DND-41 (cell line): ENCODE results near the gene SF3B3.

Experiments used
- ATAC-seq: fragments of 200-7000 bp; cut with Tn5 transposase; 3 replicates; pipeline ENCODE4 v1.9.1; 2021; ENCODE audit warnings: low read depth; ENCODE audit not compliant: insufficient read depth
- DNase-seq: peaks from one replicate; pipeline ENCODE4 v3.0.0-alpha.2; 2020
- H2AFZ ChIP-seq: 2 replicates; pipeline ENCODE4 v1.6.0; 2012; ENCODE audit warnings: low read depth, low read length
- H3K27ac ChIP-seq: 2 replicates; pipeline ENCODE4 v1.5.1; 2012; ENCODE audit warnings: low read length, inconsistent platforms
- H3K27me3 ChIP-seq: fragments of 200-600 bp; sonication (generic); 2 replicates; pipeline ENCODE4 v1.6.0; 2012; ENCODE audit warnings: low read length, mild to moderate bottlenecking, inconsistent platforms; ENCODE audit not compliant: insufficient read depth, poor library complexity
- H3K36me3 ChIP-seq: 2 replicates; pipeline ENCODE4 v1.5.1; 2012; ENCODE audit warnings: low read length, inconsistent platforms; ENCODE audit not compliant: insufficient read depth
- H3K4me1 ChIP-seq: 2 replicates; pipeline ENCODE4 v1.5.1; 2012; ENCODE audit warnings: mild to moderate bottlenecking, low read length; ENCODE audit not compliant: insufficient read depth
- H3K4me2 ChIP-seq: 2 replicates; pipeline ENCODE4 v1.6.0; 2012; ENCODE audit warnings: mild to moderate bottlenecking, moderate library complexity, low read length, inconsistent platforms; ENCODE audit not compliant: insufficient read depth
- H3K4me3 ChIP-seq, 2 experiments: fragments of 200-600 bp in 1 of 2; shearing (Covaris generic) in 1 of 2; 2 replicates each; pipeline ENCODE4 v1.5.1; 2012 to 2016; ENCODE audit warnings: inconsistent platforms in 2 of 2, low read length in 2 of 2, mild to moderate bottlenecking in 2 of 2, low read depth in 1 of 2, moderate library complexity in 1 of 2
- H3K79me2 ChIP-seq: 2 replicates; pipeline ENCODE4 v1.6.0; 2012; ENCODE audit warnings: low read length, inconsistent platforms; ENCODE audit not compliant: insufficient read depth
- H3K9ac ChIP-seq: 2 replicates; pipeline ENCODE4 v1.6.0; 2012; ENCODE audit warnings: low read depth, mild to moderate bottlenecking, inconsistent platforms, low read length, moderate library complexity
- H3K9me3 ChIP-seq: 2 replicates; pipeline ENCODE4 v1.5.1; 2012; ENCODE audit warnings: low read length, moderate library complexity, mild to moderate bottlenecking, inconsistent platforms; ENCODE audit not compliant: insufficient read depth, severe bottlenecking
- H4K20me1 ChIP-seq: 2 replicates; pipeline ENCODE4 v1.6.0; 2012; ENCODE audit warnings: low read length; ENCODE audit not compliant: insufficient read depth
- EZH2 ChIP-seq: IDR thresholded peaks from 3 replicates; pipeline ENCODE4 v1.6.1; 2012; ENCODE audit warnings: borderline replicate concordance, low read depth, mild to moderate bottlenecking, moderate library complexity, low read length, inconsistent platforms; ENCODE audit not compliant: severe bottlenecking
- TF ChIP-seq, protein P1 (sequence below): IDR thresholded peaks from 2 replicates; pipeline ENCODE4 v1.5.1; 2012; ENCODE audit warnings: borderline replicate concordance, low read length, moderate library complexity, mild to moderate bottlenecking; ENCODE audit not compliant: poor library complexity, severe bottlenecking; ENCODE audit errors: extremely low read depth

The SF3B3 gene

GRCh38 chr16:70570967-70571570, 47.5 kb downstream of the SF3B3 start:
- peaks cover 3% of the 10 kb centered on the region; the same call in 1 of the 2 replicates for H3K79me2 ChIP-seq
- H3K9me3 ChIP-seq: no peaks in the 10 kb centered on the region
- no peaks in the 10 kb centered on the region for H3K27me3 ChIP-seq
- no peak overlapping the region for H3K9ac ChIP-seq
- no peak overlapping the region for H3K4me2 ChIP-seq
- H4K20me1 ChIP-seq: peaks cover 61% of the 10 kb centered on the region; the same call in 1 of the 2 replicates
- H3K4me1 ChIP-seq: no peaks in the 10 kb centered on the region
- ATAC-seq: no peak
- DNase-seq: no peak
- H3K36me3 ChIP-seq: peaks cover 86% of the 10 kb centered on the region
- H3K27ac ChIP-seq: no peak overlapping the region
- no peak overlapping the region for H2AFZ ChIP-seq
- TF ChIP-seq, protein P1, sequence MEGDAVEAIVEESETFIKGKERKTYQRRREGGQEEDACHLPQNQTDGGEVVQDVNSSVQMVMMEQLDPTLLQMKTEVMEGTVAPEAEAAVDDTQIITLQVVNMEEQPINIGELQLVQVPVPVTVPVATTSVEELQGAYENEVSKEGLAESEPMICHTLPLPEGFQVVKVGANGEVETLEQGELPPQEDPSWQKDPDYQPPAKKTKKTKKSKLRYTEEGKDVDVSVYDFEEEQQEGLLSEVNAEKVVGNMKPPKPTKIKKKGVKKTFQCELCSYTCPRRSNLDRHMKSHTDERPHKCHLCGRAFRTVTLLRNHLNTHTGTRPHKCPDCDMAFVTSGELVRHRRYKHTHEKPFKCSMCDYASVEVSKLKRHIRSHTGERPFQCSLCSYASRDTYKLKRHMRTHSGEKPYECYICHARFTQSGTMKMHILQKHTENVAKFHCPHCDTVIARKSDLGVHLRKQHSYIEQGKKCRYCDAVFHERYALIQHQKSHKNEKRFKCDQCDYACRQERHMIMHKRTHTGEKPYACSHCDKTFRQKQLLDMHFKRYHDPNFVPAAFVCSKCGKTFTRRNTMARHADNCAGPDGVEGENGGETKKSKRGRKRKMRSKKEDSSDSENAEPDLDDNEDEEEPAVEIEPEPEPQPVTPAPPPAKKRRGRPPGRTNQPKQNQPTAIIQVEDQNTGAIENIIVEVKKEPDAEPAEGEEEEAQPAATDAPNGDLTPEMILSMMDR: no peak
- TF ChIP-seq EZH2: no peak
- H3K4me3 ChIP-seq: no peak overlapping the region

GRCh38 chr16:70571623-70572022, 48.0 kb downstream of the SF3B3 start:
- peaks cover 65% of the 10 kb centered on the region; the same call in 1 of the 2 replicates for H4K20me1 ChIP-seq
- no peaks in the 10 kb centered on the region for H3K4me1 ChIP-seq
- H3K9ac ChIP-seq: no peak overlapping the region
- H3K4me2 ChIP-seq: no peak overlapping the region
- H3K9me3 ChIP-seq: no peaks in the 10 kb centered on the region
- H2AFZ ChIP-seq: no peak overlapping the region
- H3K27ac ChIP-seq: no peak overlapping the region
- TF ChIP-seq, protein P1: no peak
- no peaks in the 10 kb centered on the region for H3K27me3 ChIP-seq
- no peak overlapping the region for H3K4me3 ChIP-seq
- peaks cover 3% of the 10 kb centered on the region; the same call in 1 of the 2 replicates for H3K79me2 ChIP-seq
- H3K36me3 ChIP-seq: peaks cover 81% of the 10 kb centered on the region
- DNase-seq: no peak
- ATAC-seq: no peak

GRCh38 chr16:70572050-70572925, 48.7 kb downstream of the SF3B3 start:
- Histone ChIP-seq H3K4me2 (no peak overlapping the region), H4K20me1 (peaks cover 65% of the 10 kb centered on the region), H2AFZ (no peak overlapping the region), H3K9ac (no peak overlapping the region), H3K79me2 (peaks cover 3% of the 10 kb centered on the region; the same call in 1 of the 2 replicates), H3K9me3 (no peaks in the 10 kb centered on the region), H3K27me3 (no peaks in the 10 kb centered on the region), H3K4me3 (no peak overlapping the region), H3K36me3 (peaks cover 74% of the 10 kb centered on the region), H3K4me1 (no peaks in the 10 kb centered on the region), H3K27ac (no peak overlapping the region)
- TF ChIP-seq, protein P1: no peak
- no peak for TF ChIP-seq EZH2
- ATAC-seq (no peak), DNase-seq (no peak)
